Measurements from ENCODE around the gene HIF1AN. TPM values are rescaled to one million over a fixed set of nuclear protein-coding genes. Genes with fewer than 3 reads are reported as not detected.

Gene HIF1AN
- total and polyA plus RNA-seq, 2 of the 8 experiments (the other 6 are each of a cell fraction or from before 2014, with no cell fraction given) = 10.9 to 62.8 TPM

DNA sequence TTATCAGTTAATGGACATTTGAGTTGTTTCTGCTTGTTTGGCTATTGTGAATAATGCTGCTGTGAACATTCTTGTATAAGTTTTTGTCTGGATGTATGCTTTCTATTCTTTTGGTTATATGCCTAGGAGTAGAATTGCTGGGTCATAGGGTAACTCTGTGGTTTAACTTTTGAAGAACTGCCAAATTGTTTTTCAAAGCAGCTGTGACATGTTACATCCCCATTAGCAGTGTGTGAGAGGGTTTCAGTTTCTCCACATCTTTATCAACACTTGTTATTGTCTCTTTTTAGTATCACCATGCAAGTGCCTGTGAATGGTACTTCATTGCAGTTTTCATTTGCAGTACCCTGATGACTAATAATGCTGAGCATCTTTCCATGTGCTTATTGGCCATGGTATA is 4.0 kb upstream of the HIF1AN start (continued):
- TF ChIP-seq GABPA (IDR thresholded peaks at IDR 0.05; ENCODE audit: borderline replicate concordance, insufficient read depth, low read length) (no peak), PHF8 (conservative IDR thresholded peaks at IDR 0.05; ENCODE audit: low read depth, low read length) (no peak), EP300 (IDR thresholded peaks at IDR 0.05; ENCODE audit: borderline replicate concordance in 1 of 2, low read depth in 2 of 2, low read length in 2 of 2) (no peak)

Data from H1 (cell line).